Mesothelial cell of epicardium (in vitro differentiated cells): ENCODE results near the gene GK. TPM values are rescaled to one million over a fixed set of nuclear protein-coding genes. Genes with fewer than 3 reads are reported as not detected.
"Not testable (repeated sequence)": the region's sequence is repeated elsewhere in the genome, so short reads cannot be mapped to it uniquely, and the experiment has no call there.

Source experiments
- DNase-seq, 2 experiments: peaks; one replicate each; pipeline ENCODE4 v3.0.0; 2021; ENCODE audit warnings: low spot score in 2 of 2; ENCODE audit not compliant: unreplicated experiment in 2 of 2
- H3K27ac Mint-ChIP-seq: 2 replicates; pipeline ENCODE4 v1.8.0; 2021; ENCODE audit warnings: mixed read lengths
- H3K27me3 Mint-ChIP-seq: 2 replicates; pipeline ENCODE4 v1.8.0; 2021; ENCODE audit warnings: low read depth, mixed read lengths
- H3K36me3 Mint-ChIP-seq: 2 replicates; pipeline ENCODE4 v1.8.0; 2021; ENCODE audit warnings: mixed read lengths
- H3K4me1 Mint-ChIP-seq: 2 replicates; pipeline ENCODE4 v1.8.0; 2021; ENCODE audit warnings: mixed read lengths
- H3K4me3 Mint-ChIP-seq: 2 replicates; pipeline ENCODE4 v1.8.0; 2021; ENCODE audit warnings: mild to moderate bottlenecking, moderate library complexity, mixed read lengths
- H3K9me3 Mint-ChIP-seq: 2 replicates; pipeline ENCODE4 v1.8.0; 2021; ENCODE audit warnings: mixed read lengths
- CTCF ChIP-seq: fragments of 200-600 bp; sonication (generic); IDR thresholded peaks from one replicate; pipeline ENCODE4 v1.5.0; 2021; ENCODE audit warnings: antibody characterized with exemption; ENCODE audit not compliant: unreplicated experiment
- total RNA-seq: library from RNA; stranded (reverse); gene quantifications from 3 replicates; pipeline ENCODE4 v1.2.1, GENCODE V29; 2021

GK gene
- total RNA-seq, 1 donor from 2014 or later, result 8.0 TPM

- no peak overlapping the region for H3K27ac Mint-ChIP-seq
- peaks cover 12% of the 10 kb centered on the region for H3K9me3 Mint-ChIP-seq
- no peaks in the 10 kb centered on the region for H3K4me1 Mint-ChIP-seq
- no peaks in the 10 kb centered on the region for H3K27me3 Mint-ChIP-seq
- H3K4me3 Mint-ChIP-seq, result no peak overlapping the region
- no peak for DNase-seq
- H3K36me3 Mint-ChIP-seq, result no peaks in the 10 kb centered on the region
- TF ChIP-seq CTCF, result no peak
These were observed 88.3 kb downstream of the GK start for GRCh38 chrX:30741545-30741944.

DNA sequence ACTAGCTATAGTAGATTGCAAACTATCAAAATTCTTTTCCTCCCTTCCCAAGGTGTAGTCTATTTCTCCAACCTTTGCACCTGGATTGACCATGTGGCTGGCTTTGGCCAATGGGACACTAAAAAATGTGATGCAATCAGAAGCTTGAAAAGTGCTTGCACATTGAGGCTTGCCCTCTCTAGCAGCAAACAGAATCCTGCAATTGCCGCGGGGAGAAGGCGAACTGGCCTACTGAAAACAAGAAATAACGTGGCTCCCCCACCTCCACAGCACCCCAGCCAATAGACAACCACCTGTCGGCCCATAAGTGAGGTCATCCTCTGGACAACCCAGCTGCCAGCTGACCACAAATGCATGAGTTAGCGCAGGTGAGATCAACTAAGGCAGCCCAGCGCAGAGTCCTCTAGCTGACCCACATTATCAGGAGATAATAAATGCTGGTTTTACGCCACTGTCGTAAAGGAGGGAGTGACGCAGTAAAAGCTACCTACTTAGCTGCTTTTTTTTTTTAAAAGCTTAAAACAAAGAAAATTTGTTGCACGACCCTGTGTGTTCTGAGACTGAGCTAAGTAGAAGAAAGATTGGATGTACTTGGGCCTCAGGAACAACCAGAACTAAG lies 95.2 kb downstream of the GK start:
- H3K4me3 Mint-ChIP-seq, result no peak overlapping the region
- H3K9me3 Mint-ChIP-seq, result peaks cover 21% of the 10 kb centered on the region
- H3K4me1 Mint-ChIP-seq, result no peaks in the 10 kb centered on the region

DNA sequence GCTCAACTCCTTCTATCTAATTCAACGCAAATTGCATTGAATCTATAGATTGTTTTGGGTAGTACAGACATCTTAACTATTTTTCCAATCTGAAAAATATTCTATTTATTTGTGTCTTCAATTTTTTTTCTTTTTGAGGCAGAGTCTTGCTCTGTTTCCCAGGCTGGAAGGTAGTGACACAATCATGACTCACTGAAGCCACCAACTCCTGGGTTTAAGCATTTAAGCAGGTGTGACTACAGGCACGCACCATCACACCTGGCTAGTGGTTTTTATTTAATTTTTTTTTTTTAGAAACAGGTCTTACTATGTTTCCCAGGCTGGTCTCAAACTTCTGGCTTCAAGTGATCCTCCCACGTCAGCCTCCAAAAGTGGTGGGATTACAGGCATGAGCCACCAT lies 98.3 kb downstream of the GK start:
- TF ChIP-seq CTCF, result no peak
- DNase-seq, result no peak
- H3K4me1 Mint-ChIP-seq, result no peaks in the 10 kb centered on the region
- H3K4me3 Mint-ChIP-seq, result no peak overlapping the region
- H3K36me3 Mint-ChIP-seq, result no peaks in the 10 kb centered on the region
- no peak overlapping the region for H3K27ac Mint-ChIP-seq
- no peaks in the 10 kb centered on the region for H3K27me3 Mint-ChIP-seq
- H3K9me3 Mint-ChIP-seq, result peaks cover 18% of the 10 kb centered on the region

More for the DNA sequence above, 95.2 kb downstream of the GK start:
- Mint-ChIP-seq H3K27me3 (no peaks in the 10 kb centered on the region), H3K27ac (no peak overlapping the region), H3K36me3 (no peaks in the 10 kb centered on the region)
- no peak for DNase-seq
- no peak for TF ChIP-seq CTCF

- Mint-ChIP-seq H3K36me3 (no peaks in the 10 kb centered on the region), H3K9me3 (peaks cover 36% of the 10 kb centered on the region), H3K27me3 (no peaks in the 10 kb centered on the region), H3K4me1 (peaks cover 4% of the 10 kb centered on the region), H3K4me3 (no peak overlapping the region), H3K27ac (no peak overlapping the region)
- no peak for TF ChIP-seq CTCF
- DNase-seq, result no peak
These were observed 109.5 kb downstream of the GK start for GRCh38 chrX:30762755-30763154.

GRCh38 chrX:30773764-30774163 lies 120.5 kb downstream of the GK start:
- not testable (repeated sequence) for H3K4me1 Mint-ChIP-seq, H3K27me3 Mint-ChIP-seq, H3K36me3 Mint-ChIP-seq, H3K4me3 Mint-ChIP-seq, H3K27ac Mint-ChIP-seq, DNase-seq
- H3K9me3 Mint-ChIP-seq, result peaks cover 41% of the 10 kb centered on the region

DNA sequence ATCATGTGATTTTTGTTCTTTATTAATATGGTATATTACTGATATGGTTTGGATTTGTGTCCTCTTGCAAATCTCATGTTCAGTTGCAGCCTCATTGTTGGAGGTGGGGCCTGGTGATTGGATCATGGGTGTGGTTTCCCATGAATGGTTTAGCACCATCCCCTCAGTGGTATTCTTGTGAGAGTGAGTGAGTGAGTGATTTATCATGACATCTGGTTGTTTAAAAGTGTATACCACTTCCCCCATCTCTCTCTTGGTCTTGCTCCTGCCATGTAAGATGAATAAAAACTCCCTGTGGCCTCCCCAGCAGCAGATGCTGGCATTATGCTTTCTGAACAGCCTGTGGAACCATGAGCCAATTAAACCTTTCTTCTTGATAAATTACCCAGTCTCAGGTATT lies 124.4 kb downstream of the GK start:
- no peak for DNase-seq
- no peak for TF ChIP-seq CTCF
- H3K27me3 Mint-ChIP-seq, result no peaks in the 10 kb centered on the region
- H3K27ac Mint-ChIP-seq, result no peak overlapping the region
- peaks cover 2% of the 10 kb centered on the region for H3K36me3 Mint-ChIP-seq
- H3K9me3 Mint-ChIP-seq, result peaks cover 47% of the 10 kb centered on the region
- no peak overlapping the region for H3K4me3 Mint-ChIP-seq
- no peaks in the 10 kb centered on the region for H3K4me1 Mint-ChIP-seq
